ENCODE results near the gene DTL.

The DTL gene

GRCh38 chr1:212129781-212130180 is 94.2 kb downstream of the DTL start:
- no peak for DNase-seq

- DNase-seq: peak; percentile 35
Observed at GRCh38 chr1:212132025-212132424, 96.5 kb downstream of the DTL start.

DNA sequence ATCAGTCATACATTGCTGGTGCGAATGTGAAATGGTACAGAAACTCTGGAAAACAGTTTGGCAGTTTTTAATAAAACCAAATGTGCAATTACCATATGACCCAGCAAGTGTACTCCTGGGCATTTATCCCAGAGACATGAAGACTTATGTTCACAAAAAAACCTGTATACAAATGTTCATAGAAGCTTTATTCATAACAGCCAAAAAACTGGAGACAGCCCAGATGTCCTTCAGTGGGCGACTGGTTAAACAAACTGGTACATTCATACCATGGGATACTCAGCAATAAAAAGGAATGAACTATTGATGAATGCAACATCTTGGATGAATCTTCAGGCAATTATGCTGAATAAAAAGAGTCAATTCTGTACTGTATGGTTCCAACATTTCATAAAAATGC is 97.8 kb downstream of the DTL start:
- DNase-seq: no peak

DNA sequence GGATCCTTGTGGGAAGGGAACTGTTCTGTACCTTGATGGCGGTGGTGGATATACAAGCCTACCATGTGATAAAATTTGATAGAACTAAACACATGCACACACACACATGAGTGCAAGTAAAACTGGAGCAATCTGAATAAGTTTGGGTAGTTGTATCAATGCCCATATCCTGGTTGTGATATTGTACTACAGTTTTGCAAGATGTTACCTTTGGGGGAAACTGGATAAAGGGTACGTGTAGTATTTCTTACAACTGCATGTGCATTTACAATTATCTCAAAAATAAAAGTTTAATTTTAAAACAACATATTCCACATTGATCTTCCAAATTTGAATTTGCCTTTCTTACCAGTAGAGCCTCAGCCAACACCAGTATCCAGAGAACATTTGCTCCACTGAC is 99.6 kb downstream of the DTL start:
- no peak for DNase-seq

GRCh38 chr1:212137854-212138253 is 102.3 kb downstream of the DTL start:
- DNase-seq: no peak

DNA sequence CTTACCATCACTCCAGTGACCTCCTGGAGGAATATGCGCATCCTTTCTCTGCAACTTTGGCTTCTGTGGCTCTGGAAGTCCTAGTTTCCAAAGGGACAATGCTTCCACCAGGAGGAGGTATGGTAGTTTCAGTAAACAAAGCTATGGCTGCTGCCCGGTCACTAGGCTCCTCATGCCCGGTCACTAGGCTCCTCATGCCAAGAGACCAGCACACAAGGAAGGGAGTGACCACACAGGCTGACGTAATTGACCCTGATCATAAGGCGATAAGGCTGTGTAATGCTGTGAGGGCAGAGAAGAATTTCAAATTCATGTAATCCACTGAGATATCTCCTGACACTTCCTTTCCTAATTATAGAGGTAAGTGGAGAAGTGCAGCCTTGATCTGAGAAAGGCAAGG is 102.9 kb downstream of the DTL start:
- no peak for DNase-seq

DNA sequence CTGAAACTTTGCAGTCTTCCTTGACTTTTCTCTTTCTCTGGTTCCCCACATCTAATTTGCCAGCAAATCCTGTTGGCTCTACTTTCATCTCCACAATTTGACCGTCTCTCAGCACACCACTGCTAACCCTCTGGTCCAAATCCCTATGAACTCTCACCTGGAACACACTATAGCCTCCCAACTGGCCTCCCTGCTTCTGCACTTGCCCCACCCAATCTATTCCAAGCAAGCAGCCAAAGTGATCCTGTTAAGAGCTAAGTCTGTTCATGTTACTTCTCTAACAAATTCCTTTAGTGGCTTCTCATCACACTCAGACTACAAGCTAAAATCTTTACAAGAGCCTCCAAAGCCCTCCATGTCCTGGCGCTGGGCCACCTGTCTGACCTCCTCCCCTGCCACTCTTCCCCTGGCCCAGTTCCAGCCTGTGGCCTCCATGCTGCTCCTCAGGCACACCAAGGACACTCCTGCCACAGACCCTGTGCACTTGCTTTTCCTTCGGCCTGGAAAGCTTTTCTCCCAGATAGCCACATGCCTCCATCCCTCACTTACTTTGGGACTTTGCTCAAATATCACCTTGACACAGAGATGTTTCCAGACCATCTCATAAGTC is 104.1 kb downstream of the DTL start:
- DNase-seq: no peak

- no peak for DNase-seq
Observed at GRCh38 chr1:212141404-212141803, 105.9 kb downstream of the DTL start.

- DNase-seq: no peak
Observed at GRCh38 chr1:212142883-212143530, 107.5 kb downstream of the DTL start.

GRCh38 chr1:212147581-212148033 is 112.1 kb downstream of the DTL start:
- DNase-seq: no peak

DNA sequence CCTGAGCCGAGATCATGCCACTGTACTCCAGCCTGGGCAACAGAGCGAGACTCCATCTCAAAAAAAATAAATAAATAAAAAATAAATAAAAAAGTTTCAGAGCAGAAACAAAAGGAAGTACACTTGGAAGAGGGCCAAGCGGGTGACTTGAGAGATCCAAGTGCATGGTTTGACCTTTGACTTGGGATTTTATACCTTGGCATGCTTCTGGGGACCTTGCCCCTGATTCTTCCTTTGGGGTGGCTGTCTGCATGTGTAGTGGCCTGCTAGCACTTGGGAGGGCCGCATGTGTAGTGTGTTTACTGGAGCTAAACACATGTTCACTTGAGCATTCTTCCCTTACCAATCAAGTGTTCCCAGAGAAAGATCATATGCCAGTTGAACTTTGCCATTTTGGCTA is 114.0 kb downstream of the DTL start:
- no peak for DNase-seq

GRCh38 chr1:212152308-212152693 is 116.8 kb downstream of the DTL start:
- no peak for DNase-seq

- no peak for DNase-seq
Observed at GRCh38 chr1:212152869-212153268, 117.3 kb downstream of the DTL start.

- DNase-seq: no peak
Observed at GRCh38 chr1:212153635-212154034, 118.1 kb downstream of the DTL start.

Measured in activated CD4-positive, alpha-beta T cell treated with anti-CD3 and anti-CD28 coated beads, Interleukin-10, Interleukin-2, amounts not matched to agents 100 ng/mL and 50 ng/mL, durations not matched to agents 16 hours and 8 hours (primary cell).